ENCODE results near the gene ELFN1.

Gene ELFN1

GRCh38 chr7:1685000-1685624 is 15.0 kb downstream of the ELFN1 start:
- no peak overlapping the region for H3K9ac ChIP-seq (ENCODE audit: low read depth in 1 of 2, low read length in 2 of 2)
- no peaks in the 10 kb centered on the region for H3K4me1 ChIP-seq (ENCODE audit: control insufficient read depth in 1 of 2, insufficient read depth in 2 of 2, low read length in 2 of 2)
- peaks cover 6 to 8% of the 10 kb centered on the region in 2 donors for H3K9me3 ChIP-seq (ENCODE audit: control insufficient read depth in 1 of 2, low read length in 2 of 2)
- H3K27ac ChIP-seq (ENCODE audit: low read depth, low read length), result no peak overlapping the region
- no peak overlapping the region for H3K4me3 ChIP-seq (ENCODE audit: low read depth in 1 of 2, low read length in 2 of 2)
- no peaks in the 10 kb centered on the region for H3K27me3 ChIP-seq (ENCODE audit: control insufficient read depth in 1 of 2, insufficient read depth in 2 of 2, low read length in 2 of 2)
- H3K36me3 ChIP-seq (ENCODE audit: control insufficient read depth in 1 of 2, insufficient read depth in 2 of 2, low read length in 2 of 2), result no peaks in the 10 kb centered on the region

GRCh38 chr7:1688542-1688941 is 18.5 kb downstream of the ELFN1 start:
- H3K4me3 ChIP-seq (ENCODE audit: low read depth in 1 of 2, low read length in 2 of 2), result no peak overlapping the region
- peaks cover 6 to 8% of the 10 kb centered on the region in 2 donors for H3K9me3 ChIP-seq (ENCODE audit: control insufficient read depth in 1 of 2, low read length in 2 of 2)
- H3K9ac ChIP-seq (ENCODE audit: low read depth in 1 of 2, low read length in 2 of 2), result no peak overlapping the region
- H3K4me1 ChIP-seq (ENCODE audit: control insufficient read depth in 1 of 2, insufficient read depth in 2 of 2, low read length in 2 of 2), result no peaks in the 10 kb centered on the region
- peaks cover 4 to 9% of the 10 kb centered on the region in 2 donors for H3K27me3 ChIP-seq (ENCODE audit: control insufficient read depth in 1 of 2, insufficient read depth in 2 of 2, low read length in 2 of 2)
- H3K27ac ChIP-seq (ENCODE audit: low read depth, low read length), result no peak overlapping the region
- H3K36me3 ChIP-seq (ENCODE audit: control insufficient read depth in 1 of 2, insufficient read depth in 2 of 2, low read length in 2 of 2), result no peaks in the 10 kb centered on the region

GRCh38 chr7:1689311-1689710 is 19.2 kb downstream of the ELFN1 start:
- H3K36me3 ChIP-seq (ENCODE audit: control insufficient read depth in 1 of 2, insufficient read depth in 2 of 2, low read length in 2 of 2), result no peaks in the 10 kb centered on the region

GRCh38 chr7:1690359-1690958 is 20.4 kb downstream of the ELFN1 start:
- no peaks in the 10 kb centered on the region for H3K4me1 ChIP-seq (ENCODE audit: control insufficient read depth in 1 of 2, insufficient read depth in 2 of 2, low read length in 2 of 2)
- H3K9ac ChIP-seq (ENCODE audit: low read depth in 1 of 2, low read length in 2 of 2), result no peak overlapping the region
- no peak overlapping the region for H3K4me3 ChIP-seq (ENCODE audit: low read depth in 1 of 2, low read length in 2 of 2)
- no peaks in the 10 kb centered on the region for H3K36me3 ChIP-seq (ENCODE audit: control insufficient read depth in 1 of 2, insufficient read depth in 2 of 2, low read length in 2 of 2)
- no peak overlapping the region for H3K27ac ChIP-seq (ENCODE audit: low read depth, low read length)
- H3K9me3 ChIP-seq (ENCODE audit: control insufficient read depth in 1 of 2, low read length in 2 of 2), result no peaks in the 10 kb centered on the region
- peaks cover 4 to 9% of the 10 kb centered on the region in 2 donors for H3K27me3 ChIP-seq (ENCODE audit: control insufficient read depth in 1 of 2, insufficient read depth in 2 of 2, low read length in 2 of 2)

More at GRCh38 chr7:1689311-1689710, 19.2 kb downstream of the ELFN1 start:
- Histone ChIP-seq H3K4me3 (ENCODE audit: low read depth in 1 of 2, low read length in 2 of 2) (no peak overlapping the region), H3K9ac (ENCODE audit: low read depth in 1 of 2, low read length in 2 of 2) (no peak overlapping the region), H3K4me1 (ENCODE audit: control insufficient read depth in 1 of 2, insufficient read depth in 2 of 2, low read length in 2 of 2) (no peaks in the 10 kb centered on the region), H3K27me3 (ENCODE audit: control insufficient read depth in 1 of 2, insufficient read depth in 2 of 2, low read length in 2 of 2) (peaks cover 4 to 9% of the 10 kb centered on the region in 2 donors), H3K9me3 (ENCODE audit: control insufficient read depth in 1 of 2, low read length in 2 of 2) (peaks cover under 1 to 5% of the 10 kb centered on the region in 2 donors), H3K27ac (ENCODE audit: low read depth, low read length) (no peak overlapping the region)

- Histone ChIP-seq H3K4me3 (ENCODE audit: low read depth in 1 of 2, low read length in 2 of 2) (no peak overlapping the region), H3K36me3 (ENCODE audit: control insufficient read depth in 1 of 2, insufficient read depth in 2 of 2, low read length in 2 of 2) (no peaks in the 10 kb centered on the region), H3K27ac (ENCODE audit: low read depth, low read length) (no peak overlapping the region), H3K9me3 (ENCODE audit: control insufficient read depth in 1 of 2, low read length in 2 of 2) (no peaks in the 10 kb centered on the region), H3K27me3 (ENCODE audit: control insufficient read depth in 1 of 2, insufficient read depth in 2 of 2, low read length in 2 of 2) (peaks cover 4 to 9% of the 10 kb centered on the region in 2 donors), H3K4me1 (ENCODE audit: control insufficient read depth in 1 of 2, insufficient read depth in 2 of 2, low read length in 2 of 2) (no peaks in the 10 kb centered on the region), H3K9ac (ENCODE audit: low read depth in 1 of 2, low read length in 2 of 2) (no peak overlapping the region)
Observed at GRCh38 chr7:1691096-1691495, 21.0 kb downstream of the ELFN1 start.

GRCh38 chr7:1691601-1692514 is 21.8 kb downstream of the ELFN1 start:
- Histone ChIP-seq H3K27ac (ENCODE audit: low read depth, low read length) (no peak overlapping the region), H3K36me3 (ENCODE audit: control insufficient read depth in 1 of 2, insufficient read depth in 2 of 2, low read length in 2 of 2) (no peaks in the 10 kb centered on the region), H3K4me1 (ENCODE audit: control insufficient read depth in 1 of 2, insufficient read depth in 2 of 2, low read length in 2 of 2) (no peaks in the 10 kb centered on the region), H3K4me3 (ENCODE audit: low read depth in 1 of 2, low read length in 2 of 2) (no peak overlapping the region), H3K9me3 (ENCODE audit: control insufficient read depth in 1 of 2, low read length in 2 of 2) (no peaks in the 10 kb centered on the region), H3K9ac (ENCODE audit: low read depth in 1 of 2, low read length in 2 of 2) (no peak overlapping the region), H3K27me3 (ENCODE audit: control insufficient read depth in 1 of 2, insufficient read depth in 2 of 2, low read length in 2 of 2) (peaks cover 4 to 9% of the 10 kb centered on the region in 2 donors)

GRCh38 chr7:1692515-1693418 is 22.7 kb downstream of the ELFN1 start:
- Histone ChIP-seq H3K36me3 (ENCODE audit: control insufficient read depth in 1 of 2, insufficient read depth in 2 of 2, low read length in 2 of 2) (no peaks in the 10 kb centered on the region), H3K27ac (ENCODE audit: low read depth, low read length) (no peak overlapping the region), H3K4me3 (ENCODE audit: low read depth in 1 of 2, low read length in 2 of 2) (no peak overlapping the region), H3K9me3 (ENCODE audit: control insufficient read depth in 1 of 2, low read length in 2 of 2) (no peaks in the 10 kb centered on the region), H3K27me3 (ENCODE audit: control insufficient read depth in 1 of 2, insufficient read depth in 2 of 2, low read length in 2 of 2) (peaks cover 4 to 9% of the 10 kb centered on the region in 2 donors), H3K4me1 (ENCODE audit: control insufficient read depth in 1 of 2, insufficient read depth in 2 of 2, low read length in 2 of 2) (no peaks in the 10 kb centered on the region), H3K9ac (ENCODE audit: low read depth in 1 of 2, low read length in 2 of 2) (no peak overlapping the region)

- no peak overlapping the region for H3K9ac ChIP-seq (ENCODE audit: low read depth in 1 of 2, low read length in 2 of 2)
- no peaks in the 10 kb centered on the region for H3K9me3 ChIP-seq (ENCODE audit: control insufficient read depth in 1 of 2, low read length in 2 of 2)
- no peak overlapping the region for H3K4me3 ChIP-seq (ENCODE audit: low read depth in 1 of 2, low read length in 2 of 2)
- no peaks in the 10 kb centered on the region for H3K4me1 ChIP-seq (ENCODE audit: control insufficient read depth in 1 of 2, insufficient read depth in 2 of 2, low read length in 2 of 2)
- no peaks in the 10 kb centered on the region for H3K36me3 ChIP-seq (ENCODE audit: control insufficient read depth in 1 of 2, insufficient read depth in 2 of 2, low read length in 2 of 2)
- H3K27me3 ChIP-seq (ENCODE audit: control insufficient read depth in 1 of 2, insufficient read depth in 2 of 2, low read length in 2 of 2), result peaks cover 4 to 9% of the 10 kb centered on the region in 2 donors
- no peak overlapping the region for H3K27ac ChIP-seq (ENCODE audit: low read depth, low read length)
Observed at GRCh38 chr7:1693419-1693990, 23.4 kb downstream of the ELFN1 start.

- Histone ChIP-seq H3K27me3 (ENCODE audit: control insufficient read depth in 1 of 2, insufficient read depth in 2 of 2, low read length in 2 of 2) (peaks cover 4 to 9% of the 10 kb centered on the region in 2 donors), H3K36me3 (ENCODE audit: control insufficient read depth in 1 of 2, insufficient read depth in 2 of 2, low read length in 2 of 2) (no peaks in the 10 kb centered on the region), H3K27ac (ENCODE audit: low read depth, low read length) (no peak overlapping the region), H3K9me3 (ENCODE audit: control insufficient read depth in 1 of 2, low read length in 2 of 2) (no peaks in the 10 kb centered on the region), H3K4me1 (ENCODE audit: control insufficient read depth in 1 of 2, insufficient read depth in 2 of 2, low read length in 2 of 2) (no peaks in the 10 kb centered on the region), H3K4me3 (ENCODE audit: low read depth in 1 of 2, low read length in 2 of 2) (no peak overlapping the region), H3K9ac (ENCODE audit: low read depth in 1 of 2, low read length in 2 of 2) (no peak overlapping the region)
Observed at GRCh38 chr7:1693991-1694524, 24.0 kb downstream of the ELFN1 start.
